Activated naive CD8-positive, alpha-beta T cell treated with anti-CD3 and anti-CD28 coated beads, Interleukin-2, amount 10 ng/mL, durations not matched to agents 7 days and 5 days (primary cell): ENCODE measurements around the gene CECR2. TPM values are rescaled to one million over a fixed set of nuclear protein-coding genes. Genes with fewer than 3 reads are reported as not detected.

Experiments
- ATAC-seq: fragments of 150-1000 bp; cut with Tn5 transposase; one replicate; pipeline ENCODE4 v1.10.0; 2021; ENCODE audit warnings: low read depth, moderate library complexity
- POLR2A ChIA-PET: fragments of 350-600 bp; sonication (Branson Sonifier 250); formaldehyde crosslinking; loops from one replicate; lab custom pipeline; 2021; ENCODE audit warnings: antibody characterized with exemption; lab: Charles Lee
- DNase-seq: peaks from one replicate; pipeline ENCODE4 v3.0.0; 2021
- H3K27ac Mint-ChIP-seq: one replicate; pipeline ENCODE4 v1.8.0; 2022; ENCODE audit warnings: mild to moderate bottlenecking, mixed read lengths
- H3K27me3 Mint-ChIP-seq: one replicate; pipeline ENCODE4 v1.8.0; 2022; ENCODE audit warnings: mild to moderate bottlenecking, moderate library complexity, mixed read lengths
- H3K36me3 Mint-ChIP-seq: one replicate; pipeline ENCODE4 v1.8.0; 2021; ENCODE audit warnings: mild to moderate bottlenecking, mixed read lengths
- H3K4me1 Mint-ChIP-seq: one replicate; pipeline ENCODE4 v1.8.0; 2021; ENCODE audit warnings: mixed read lengths
- H3K4me3 Mint-ChIP-seq: one replicate; pipeline ENCODE4 v1.8.0; 2022; ENCODE audit warnings: mild to moderate bottlenecking, moderate library complexity, mixed read lengths
- H3K9me3 Mint-ChIP-seq: one replicate; pipeline ENCODE4 v1.8.0; 2021; ENCODE audit warnings: mixed read lengths
- total RNA-seq, 2 experiments: library from RNA; stranded (reverse); gene quantifications; one replicate each; pipeline ENCODE4 v1.2.3, GENCODE V29; 2021

The CECR2 gene
- total RNA-seq, 2 experiments from 2014 or later: 0.06 TPM; not detected in 1

DNA sequence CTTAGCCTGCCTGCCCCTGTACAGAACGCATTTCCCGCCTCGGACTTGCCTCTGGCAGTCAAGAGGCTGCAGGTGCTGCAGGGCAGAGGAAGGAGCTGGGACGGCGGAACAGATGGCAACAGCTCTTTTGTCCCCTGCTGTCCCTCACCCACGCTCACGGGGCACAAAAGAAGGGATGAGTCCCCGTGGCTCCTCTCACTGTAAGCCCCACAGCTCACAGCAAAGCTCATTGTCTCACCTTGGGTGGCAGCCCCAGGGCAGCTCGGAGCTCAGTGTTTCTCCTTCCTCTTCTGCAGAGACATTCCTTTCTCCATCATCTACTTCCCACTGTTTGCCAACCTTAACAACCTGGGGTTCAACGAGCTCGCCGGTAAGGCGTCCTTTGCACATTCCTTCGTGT, 218.4 kb downstream of the CECR2 start:
- Mint-ChIP-seq H3K36me3 (peaks cover 8% of the 10 kb centered on the region), H3K27ac (no peak overlapping the region), H3K4me3 (no peak overlapping the region), H3K9me3 (no peaks in the 10 kb centered on the region), H3K4me1 (no peaks in the 10 kb centered on the region), H3K27me3 (no peaks in the 10 kb centered on the region)
- POLR2A ChIA-PET: no interaction called here
- DNase-seq: no peak
- ATAC-seq: no peak

DNA sequence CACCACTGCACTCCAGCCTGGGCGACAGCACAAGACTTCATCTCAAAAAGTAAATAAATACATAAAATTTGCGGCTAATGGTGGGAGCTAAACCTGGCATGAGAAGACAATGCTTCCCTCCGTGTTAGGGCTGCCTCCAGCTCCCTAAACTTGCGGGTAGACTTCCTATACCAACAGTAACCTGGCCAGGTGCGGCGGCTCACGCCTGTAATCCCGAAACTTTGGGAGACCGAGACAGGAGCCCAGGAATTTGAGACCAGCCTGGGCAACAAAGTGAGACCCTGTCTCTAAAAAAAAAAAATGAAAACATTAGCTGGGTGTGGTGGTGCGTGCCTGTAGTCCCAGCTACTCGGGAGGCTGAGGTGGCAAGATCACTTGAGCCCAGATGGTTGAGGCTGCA, 219.3 kb downstream of the CECR2 start:
- ATAC-seq: no peak
- H3K27me3 Mint-ChIP-seq: no peaks in the 10 kb centered on the region
- no peak for DNase-seq
- H3K9me3 Mint-ChIP-seq: no peaks in the 10 kb centered on the region
- peaks cover 11% of the 10 kb centered on the region for H3K36me3 Mint-ChIP-seq
- H3K4me1 Mint-ChIP-seq: peaks cover 2% of the 10 kb centered on the region
- POLR2A ChIA-PET: no interaction called here
- no peak overlapping the region for H3K27ac Mint-ChIP-seq
- no peak overlapping the region for H3K4me3 Mint-ChIP-seq

DNA sequence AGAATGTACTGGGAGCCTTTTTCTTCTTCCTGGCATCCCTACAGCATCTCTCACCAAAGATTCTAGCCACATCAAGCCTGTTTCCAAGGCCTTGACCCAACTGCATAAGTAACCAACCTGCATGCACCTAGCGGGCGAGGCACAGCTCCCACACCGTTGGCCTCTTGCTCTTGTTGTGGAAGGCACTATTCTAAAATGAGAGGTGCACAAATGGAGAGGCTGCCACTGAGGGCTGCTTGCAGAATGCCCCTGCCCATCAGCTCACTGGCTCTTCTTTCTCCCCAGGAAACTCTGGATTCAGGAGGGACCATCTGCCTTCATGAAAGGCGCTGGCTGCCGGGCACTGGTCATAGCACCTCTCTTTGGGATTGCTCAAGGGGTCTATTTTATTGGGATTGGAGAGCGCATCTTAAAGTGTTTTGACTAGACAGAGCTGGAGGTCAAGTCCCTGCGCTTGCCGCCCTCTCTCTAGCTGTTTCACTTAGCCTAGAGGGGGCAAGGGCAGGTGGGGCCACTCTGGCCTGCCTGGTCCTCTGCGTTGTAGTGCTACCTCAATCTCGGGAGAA, 220.6 kb downstream of the CECR2 start:
- no peak overlapping the region for H3K27ac Mint-ChIP-seq
- POLR2A ChIA-PET: no interaction called here
- no peaks in the 10 kb centered on the region for H3K27me3 Mint-ChIP-seq
- H3K36me3 Mint-ChIP-seq: peaks cover 15% of the 10 kb centered on the region
- no peak overlapping the region for H3K4me3 Mint-ChIP-seq
- DNase-seq: no peak
- no peaks in the 10 kb centered on the region for H3K9me3 Mint-ChIP-seq
- H3K4me1 Mint-ChIP-seq: peaks cover 2% of the 10 kb centered on the region
- no peak for ATAC-seq

DNA sequence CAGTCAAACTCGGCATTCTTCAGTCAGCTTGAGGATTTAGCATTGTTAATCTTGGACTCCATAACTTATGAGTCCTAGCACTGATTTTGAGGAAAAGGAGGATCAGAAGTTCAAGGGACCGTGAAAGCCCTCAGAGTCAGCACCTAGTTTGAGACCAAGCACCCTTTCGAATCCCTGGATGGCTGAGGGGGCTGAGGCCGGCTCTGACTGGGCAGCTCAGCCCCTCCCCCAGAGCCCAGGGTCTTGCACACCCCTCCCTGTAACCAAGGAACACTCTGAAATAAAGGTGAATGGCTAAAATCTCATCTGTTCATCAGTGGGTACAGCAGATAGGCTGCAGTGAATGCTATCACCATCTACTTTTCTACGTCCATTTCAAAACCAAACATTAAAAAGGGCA, 221.3 kb downstream of the CECR2 start:
- Mint-ChIP-seq H3K36me3 (peaks cover 15% of the 10 kb centered on the region), H3K27me3 (no peaks in the 10 kb centered on the region), H3K27ac (no peak overlapping the region), H3K9me3 (no peaks in the 10 kb centered on the region), H3K4me3 (no peak overlapping the region), H3K4me1 (peaks cover 2% of the 10 kb centered on the region)
- POLR2A ChIA-PET: no interaction called here
- DNase-seq (no peak), ATAC-seq (no peak)

DNA sequence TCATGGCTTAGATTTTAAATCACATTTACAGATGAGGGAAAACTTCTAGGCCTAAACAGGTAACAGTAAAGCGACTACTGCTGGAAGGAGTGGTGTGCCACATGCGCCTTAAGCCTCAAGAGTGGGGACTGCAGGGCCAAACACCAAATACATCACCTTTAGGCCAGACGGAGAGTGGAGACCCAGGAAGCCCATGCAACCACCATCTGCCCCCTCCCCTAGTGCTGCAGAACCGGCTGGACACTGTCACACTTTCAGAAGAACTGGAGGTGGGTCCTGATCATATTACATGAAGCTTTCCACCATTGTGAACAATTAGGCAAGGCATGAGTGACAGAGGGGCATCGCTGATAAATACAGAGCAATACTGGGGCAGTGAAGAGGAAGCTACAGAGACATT, 222.9 kb downstream of the CECR2 start:
- no peak overlapping the region for H3K4me3 Mint-ChIP-seq
- POLR2A ChIA-PET: no interaction called here
- ATAC-seq: no peak
- H3K27ac Mint-ChIP-seq: no peak overlapping the region
- H3K4me1 Mint-ChIP-seq: peaks cover 2% of the 10 kb centered on the region
- DNase-seq: no peak
- no peaks in the 10 kb centered on the region for H3K27me3 Mint-ChIP-seq
- peaks cover 24% of the 10 kb centered on the region for H3K36me3 Mint-ChIP-seq
- no peaks in the 10 kb centered on the region for H3K9me3 Mint-ChIP-seq

DNA sequence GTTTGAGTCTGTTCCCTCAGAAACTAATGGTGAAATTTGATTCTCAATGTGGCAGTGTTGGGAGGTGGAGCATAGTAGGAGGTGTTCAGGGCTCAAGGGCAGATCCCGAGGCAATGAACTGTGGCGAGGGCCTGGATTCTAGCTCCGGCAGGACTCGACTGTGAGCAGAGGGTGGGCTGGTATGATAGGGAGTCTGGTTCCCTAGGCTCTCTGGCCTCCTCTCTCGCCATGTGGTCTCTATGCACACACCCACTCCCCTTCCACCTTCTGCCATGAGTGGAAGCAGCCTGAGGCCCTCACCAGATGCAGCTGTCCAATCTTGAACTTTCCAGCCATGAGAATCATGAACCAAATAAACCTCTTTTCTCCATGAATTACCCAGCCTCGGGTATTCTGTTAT, 227.0 kb downstream of the CECR2 start:
- ATAC-seq (no peak), DNase-seq (no peak)
- H3K27me3 Mint-ChIP-seq: no peaks in the 10 kb centered on the region
- no peak overlapping the region for H3K27ac Mint-ChIP-seq
- POLR2A ChIA-PET: no interaction called here
- H3K9me3 Mint-ChIP-seq: no peaks in the 10 kb centered on the region
- peaks cover 45% of the 10 kb centered on the region for H3K36me3 Mint-ChIP-seq
- H3K4me1 Mint-ChIP-seq: peaks cover 2% of the 10 kb centered on the region
- no peak overlapping the region for H3K4me3 Mint-ChIP-seq

DNA sequence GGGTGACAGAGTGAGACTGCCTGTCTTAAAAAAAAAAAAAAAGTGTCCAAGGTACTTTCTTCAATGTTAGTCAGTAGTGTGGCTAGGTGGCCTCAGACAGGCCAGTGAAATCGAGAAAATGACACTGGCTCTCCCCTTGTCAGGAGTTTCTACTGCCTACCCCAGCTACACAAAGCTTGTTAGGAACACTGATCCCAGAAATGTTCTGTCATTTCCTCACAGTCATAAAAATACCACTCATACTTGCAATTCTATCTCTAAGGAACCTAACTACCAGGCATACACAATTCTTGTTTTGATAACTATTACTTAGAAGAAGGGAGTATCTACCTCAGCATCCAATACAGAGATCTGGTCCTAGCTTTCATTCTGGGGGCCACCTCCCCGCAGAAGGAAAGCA, 228.0 kb downstream of the CECR2 start:
- ATAC-seq (no peak), DNase-seq (no peak)
- POLR2A ChIA-PET: no interaction called here
- H3K27me3 Mint-ChIP-seq: no peaks in the 10 kb centered on the region
- H3K27ac Mint-ChIP-seq: no peak overlapping the region
- no peaks in the 10 kb centered on the region for H3K9me3 Mint-ChIP-seq
- H3K4me1 Mint-ChIP-seq: peaks cover 2% of the 10 kb centered on the region
- H3K4me3 Mint-ChIP-seq: no peak overlapping the region
- H3K36me3 Mint-ChIP-seq: peaks cover 44% of the 10 kb centered on the region

DNA sequence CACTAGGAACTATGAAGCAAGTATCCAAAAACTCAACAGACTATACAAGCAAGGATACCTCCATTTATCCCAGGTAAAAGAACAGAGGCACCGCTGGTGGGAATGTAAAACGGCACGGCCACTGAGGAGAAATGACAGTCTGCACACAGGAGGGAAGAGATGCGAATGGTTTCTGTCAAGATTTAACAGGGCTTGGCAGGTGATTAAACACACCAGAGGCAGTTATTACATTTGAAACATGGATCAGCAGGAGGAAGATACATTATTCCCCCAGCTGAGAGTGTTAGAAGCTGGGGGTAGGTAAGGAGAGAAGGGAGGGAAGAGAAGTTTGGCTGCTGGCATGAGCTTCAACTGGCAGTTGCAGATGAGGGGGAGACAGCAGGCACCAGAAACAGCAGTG, 229.1 kb downstream of the CECR2 start:
- H3K27me3 Mint-ChIP-seq: no peaks in the 10 kb centered on the region
- H3K9me3 Mint-ChIP-seq: no peaks in the 10 kb centered on the region
- no peak for DNase-seq
- peaks cover 41% of the 10 kb centered on the region for H3K36me3 Mint-ChIP-seq
- H3K4me3 Mint-ChIP-seq: no peak overlapping the region
- H3K4me1 Mint-ChIP-seq: no peaks in the 10 kb centered on the region
- H3K27ac Mint-ChIP-seq: no peak overlapping the region
- POLR2A ChIA-PET: no interaction called here
- no peak for ATAC-seq

DNA sequence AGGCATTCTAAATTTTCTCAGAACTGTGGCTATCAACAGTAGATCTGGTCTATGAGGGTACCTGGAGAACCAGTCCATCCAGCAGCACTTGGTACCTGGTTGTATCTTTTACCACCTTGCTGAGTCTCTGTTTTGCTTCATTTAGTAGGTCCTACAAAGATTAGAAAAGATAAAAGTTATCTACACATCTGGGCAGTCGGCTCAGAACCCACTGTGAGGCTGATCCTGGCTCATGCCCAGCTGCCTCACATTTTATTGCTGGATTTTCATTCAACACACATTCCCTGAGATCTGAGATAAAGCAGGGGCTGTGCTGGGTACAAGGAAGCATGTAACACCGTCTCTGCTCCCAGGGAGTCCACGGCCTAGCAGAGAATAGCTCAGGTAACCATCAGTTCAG, 231.8 kb downstream of the CECR2 start:
- no peak overlapping the region for H3K27ac Mint-ChIP-seq

DNA sequence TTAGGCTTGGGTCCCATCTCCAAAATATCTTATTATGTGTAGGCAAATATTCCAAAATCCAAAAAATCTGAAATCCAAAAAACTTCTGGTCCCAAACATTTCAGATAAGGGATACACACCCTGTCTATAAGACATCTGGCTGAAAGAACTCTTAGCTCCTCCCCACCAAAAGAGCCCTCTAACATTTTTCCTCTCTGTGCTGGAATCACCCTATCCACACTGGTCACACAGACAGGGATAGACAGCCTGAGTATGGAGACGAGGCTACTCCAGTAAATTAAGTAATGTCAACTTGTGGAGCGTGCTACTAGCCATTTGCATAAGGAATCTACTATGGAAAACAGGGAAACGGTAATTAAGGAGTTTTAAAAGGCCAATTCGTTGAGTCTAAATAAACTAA, 234.4 kb downstream of the CECR2 start:
- DNase-seq (no peak), ATAC-seq (no peak)
- Mint-ChIP-seq H3K9me3 (no peaks in the 10 kb centered on the region), H3K36me3 (peaks cover 16% of the 10 kb centered on the region), H3K4me1 (peaks cover 6% of the 10 kb centered on the region), H3K27me3 (no peaks in the 10 kb centered on the region), H3K4me3 (no peak overlapping the region), H3K27ac (no peak overlapping the region)
- POLR2A ChIA-PET: interaction anchor here (0.6 kb wide), 1 partner anchor 17 kb away, joined by 4 read pairs; no protein-coding TSS in a partner anchor

More for the DNA sequence above, 231.8 kb downstream of the CECR2 start:
- Mint-ChIP-seq H3K27me3 (no peaks in the 10 kb centered on the region), H3K4me1 (peaks cover 6% of the 10 kb centered on the region), H3K36me3 (peaks cover 39% of the 10 kb centered on the region), H3K9me3 (no peaks in the 10 kb centered on the region), H3K4me3 (no peak overlapping the region)
- ATAC-seq (no peak), DNase-seq (no peak)
- POLR2A ChIA-PET: no interaction called here

DNA sequence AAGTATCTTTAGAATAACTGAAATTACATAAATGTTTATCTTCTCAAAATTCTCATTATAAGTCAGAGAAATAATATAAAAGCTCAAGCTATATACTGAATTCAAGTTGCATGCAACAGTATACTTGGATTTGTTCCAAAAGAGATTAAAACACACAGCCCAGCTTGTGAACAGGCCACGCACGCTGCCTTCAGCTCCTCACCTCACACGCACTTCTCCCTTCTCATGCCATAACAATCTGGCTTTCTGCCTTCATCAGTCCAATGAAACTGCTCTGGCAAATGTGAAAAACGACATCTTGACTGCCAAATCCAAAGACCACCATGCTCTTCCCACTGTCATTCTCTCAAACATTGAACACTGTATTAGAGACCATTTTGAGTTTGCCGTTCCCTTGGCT, 237.2 kb downstream of the CECR2 start:
- Mint-ChIP-seq H3K4me1 (peaks cover 6% of the 10 kb centered on the region), H3K9me3 (no peaks in the 10 kb centered on the region), H3K36me3 (peaks cover 11% of the 10 kb centered on the region), H3K27ac (no peak overlapping the region), H3K27me3 (no peaks in the 10 kb centered on the region), H3K4me3 (no peak overlapping the region)
- ATAC-seq: no peak
- no peak for DNase-seq
- POLR2A ChIA-PET: no interaction called here

Other genes starting within 250 kb of the CECR2 start
- under 1 TPM; 0.08 to 0.09 TPM for gene TMEM121B, start 248.1 kb upstream of the CECR2 start, total RNA-seq
- 10 to 100 TPM; 33.7 to 34.7 TPM for gene HDHD5, start 210.2 kb upstream of the CECR2 start, total RNA-seq
- 10 to 100 TPM; 81.6 to 90.6 TPM for gene ADA2, start 150.0 kb upstream of the CECR2 start, total RNA-seq
- gene SLC25A18, start 194.0 kb downstream of the CECR2 start, total RNA-seq: not detected